NB4 (cell line): Measurements from ENCODE around the gene SCGB1C1.
"Not testable (repeated sequence)": the region's sequence is repeated elsewhere in the genome, so short reads cannot be mapped to it uniquely, and the experiment has no call there.

ENCODE experiments used
- CTCF ChIP-seq: IDR thresholded peaks from one replicate; pipeline ENCODE4 v1.5.1; 2012; ENCODE audit warnings: low read depth, low read length
- MAX ChIP-seq: IDR thresholded peaks from 2 replicates; pipeline ENCODE4 v1.6.1; 2011; ENCODE audit warnings: low read depth, low read length
- MYC ChIP-seq: IDR thresholded peaks from 2 replicates; pipeline ENCODE4 v1.6.1; 2011; ENCODE audit warnings: low read depth, low read length
- POLR2A ChIP-seq: IDR thresholded peaks from 2 replicates; pipeline ENCODE4 v1.6.1; 2011; ENCODE audit warnings: mild to moderate bottlenecking; ENCODE audit not compliant: insufficient read length; ENCODE audit errors: extremely low read depth

- TF ChIP-seq MAX, POLR2A, MYC: not testable (repeated sequence)
- peak; percentile 15 for TF ChIP-seq CTCF
These were observed 3.0 kb upstream of the SCGB1C1 start for GRCh38 chr11:189843-190311.
